Inflammatory macrophage (primary cell): ENCODE results near the gene PDHB.
"Not testable (repeated sequence)": the region's sequence is repeated elsewhere in the genome, so short reads cannot be mapped to it uniquely, and the experiment has no call there.

Experiments
- DNase-seq, 2 donors: peaks; one replicate each; pipeline ENCODE4 v3.0.0-alpha.2; 2020 to 2022
- total RNA-seq, 18 experiments: gene quantifications; one replicate each; lab custom pipeline; 2026; ENCODE audit warnings: mixed read lengths in 6 of 18, inconsistent platforms in 2 of 18; lab: John Stamatoyannopoulos, UW

PDHB gene
- 17.2 to 106 (median 72.3) reads per million in 18 experiments for total RNA-seq

DNA sequence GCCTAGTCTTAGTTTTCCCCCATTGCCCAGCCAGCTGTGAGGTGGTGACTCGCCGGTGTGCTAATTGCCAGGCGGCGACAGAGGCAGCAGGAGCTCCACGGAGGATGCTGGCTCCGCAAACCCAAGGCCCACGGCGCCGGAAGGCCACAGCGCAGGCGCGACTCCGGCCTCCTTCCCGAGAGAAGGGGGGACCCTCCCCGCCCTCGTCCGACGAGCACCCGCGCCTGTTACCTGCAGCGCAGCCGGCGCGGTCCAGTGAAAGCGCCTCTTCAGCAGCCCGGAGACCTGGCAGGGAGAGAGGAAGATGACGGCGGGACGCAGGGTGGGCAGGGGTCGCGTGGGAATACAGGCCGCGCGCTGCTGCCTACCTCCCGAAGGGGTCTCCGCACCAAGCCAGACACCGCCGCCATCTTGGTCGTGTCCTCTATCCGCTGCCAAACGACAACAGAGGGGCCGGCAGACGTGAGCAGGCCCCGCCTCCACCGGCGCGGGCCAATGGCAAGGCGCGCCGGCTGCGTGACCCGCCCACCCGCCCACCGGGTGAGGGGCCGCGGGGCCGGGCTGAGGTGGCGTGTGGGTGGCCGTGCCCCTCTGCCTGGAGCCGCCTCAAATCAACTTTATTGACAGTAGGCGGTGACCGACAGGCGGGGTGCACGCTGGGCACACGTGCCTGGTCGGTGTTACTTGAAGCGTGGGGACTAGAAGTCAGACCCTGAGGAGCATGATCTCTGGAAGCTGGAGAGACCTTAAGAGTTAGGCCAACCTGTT is at the start of gene PDHB:
TSS of gene PDHB (minus strand) at position 433 of the 768 bp plus-strand sequence. CDS start at position 410, 23 bp downstream.
- peak; percentile 87 to 95 for DNase-seq

DNA sequence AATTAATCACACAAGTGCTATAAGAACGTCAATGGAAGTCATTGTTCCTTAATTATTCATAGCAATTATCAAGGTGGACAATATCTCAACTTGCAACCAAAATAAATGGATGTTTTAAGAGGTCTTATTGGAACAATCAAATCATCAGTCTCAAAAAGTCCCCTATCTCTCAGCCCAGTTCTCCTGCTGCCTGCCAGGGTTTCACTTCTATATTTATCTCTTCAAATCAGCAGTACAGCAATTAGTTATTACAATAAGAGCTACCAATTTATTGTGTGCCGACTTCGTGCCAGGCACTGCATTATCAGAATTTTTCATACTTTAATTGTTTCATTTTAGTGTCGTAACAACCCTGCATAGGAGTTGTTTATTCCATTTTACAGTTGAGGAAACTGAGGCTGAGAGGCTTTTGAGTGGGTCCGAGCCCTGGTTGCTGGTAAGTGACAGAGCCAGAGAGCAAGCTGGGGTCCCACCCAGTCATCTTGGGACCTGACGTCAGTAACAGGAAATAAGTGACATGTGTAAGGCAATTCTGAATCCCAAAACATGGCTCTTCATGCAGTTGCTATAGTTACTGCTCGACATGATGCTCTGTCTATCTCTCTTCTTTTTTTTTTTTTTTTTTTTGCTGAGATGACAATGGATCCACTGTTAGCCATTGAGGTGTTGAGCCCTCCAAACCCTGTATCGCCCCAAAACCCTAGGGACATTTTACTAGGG is 49.4 kb upstream of the PDHB start:
- no peak for DNase-seq

DNA sequence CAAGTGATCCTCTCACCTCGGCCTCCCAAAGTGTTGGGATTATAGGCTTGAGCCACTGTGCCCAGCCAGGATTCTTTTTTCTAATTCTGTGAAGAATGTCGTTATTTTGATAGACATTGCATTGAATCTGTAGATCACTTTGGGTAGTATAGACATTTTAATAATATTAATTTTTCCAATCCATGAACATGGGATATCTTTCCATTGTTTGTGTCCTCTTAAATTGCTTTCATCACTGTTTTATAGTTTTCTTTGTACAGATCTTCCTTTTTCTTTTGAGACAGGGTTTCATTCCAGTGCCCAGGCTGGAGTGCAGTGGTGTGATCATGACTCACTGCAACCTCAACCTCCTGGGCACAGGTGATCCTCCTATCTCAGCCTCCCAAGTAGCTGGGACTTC is 46.7 kb upstream of the PDHB start:
- DNase-seq = no peak

DNA sequence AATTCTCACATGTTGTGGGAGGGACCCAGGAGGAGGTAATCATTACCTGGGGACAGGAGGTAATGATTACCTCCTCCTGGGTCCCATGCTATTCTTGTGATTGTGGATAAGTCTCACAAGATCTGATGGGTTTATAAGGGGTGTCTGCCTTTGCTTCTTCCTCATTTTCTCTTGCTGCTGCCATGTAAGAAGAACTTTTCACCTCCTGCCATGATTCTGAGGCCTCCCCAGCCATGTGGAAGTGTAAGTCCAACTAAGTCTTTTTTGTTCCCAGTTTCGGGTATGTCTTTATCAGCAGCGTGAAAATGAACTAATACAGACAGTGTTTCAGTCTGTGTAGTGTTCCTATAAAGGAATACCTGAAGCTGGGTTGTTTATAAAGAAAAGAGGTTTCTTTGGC is 45.1 kb upstream of the PDHB start:
- peak; percentile 54 to 71 for DNase-seq

DNA sequence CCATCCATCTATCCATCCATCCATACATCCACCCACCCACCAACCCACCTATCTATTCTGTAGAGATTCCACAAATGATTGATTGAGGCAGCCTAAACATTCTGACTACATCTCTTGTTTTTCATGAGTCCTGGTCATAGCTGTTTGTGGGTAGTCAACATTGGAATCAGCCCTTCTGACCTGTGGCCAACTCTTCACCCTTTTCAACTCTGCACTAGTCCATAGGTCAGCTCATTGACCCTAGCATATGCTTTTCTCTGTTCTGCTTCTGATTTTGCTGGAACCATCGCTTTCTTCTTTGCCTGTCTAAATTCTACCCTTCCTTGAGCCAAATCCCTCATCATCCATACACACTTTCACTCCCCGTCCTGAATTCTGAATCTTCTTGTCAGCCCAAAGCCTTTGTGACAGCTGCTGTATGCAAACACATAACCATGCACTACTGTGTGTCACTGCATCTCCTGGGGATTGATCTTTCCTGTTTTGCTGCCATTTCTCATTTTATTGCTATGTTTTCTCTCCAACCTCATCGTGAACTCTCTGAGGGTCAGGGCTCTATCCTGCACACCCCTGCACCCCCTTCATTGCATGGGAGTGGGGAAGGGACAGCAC is 41.4 kb upstream of the PDHB start:
- no peak for DNase-seq

DNA sequence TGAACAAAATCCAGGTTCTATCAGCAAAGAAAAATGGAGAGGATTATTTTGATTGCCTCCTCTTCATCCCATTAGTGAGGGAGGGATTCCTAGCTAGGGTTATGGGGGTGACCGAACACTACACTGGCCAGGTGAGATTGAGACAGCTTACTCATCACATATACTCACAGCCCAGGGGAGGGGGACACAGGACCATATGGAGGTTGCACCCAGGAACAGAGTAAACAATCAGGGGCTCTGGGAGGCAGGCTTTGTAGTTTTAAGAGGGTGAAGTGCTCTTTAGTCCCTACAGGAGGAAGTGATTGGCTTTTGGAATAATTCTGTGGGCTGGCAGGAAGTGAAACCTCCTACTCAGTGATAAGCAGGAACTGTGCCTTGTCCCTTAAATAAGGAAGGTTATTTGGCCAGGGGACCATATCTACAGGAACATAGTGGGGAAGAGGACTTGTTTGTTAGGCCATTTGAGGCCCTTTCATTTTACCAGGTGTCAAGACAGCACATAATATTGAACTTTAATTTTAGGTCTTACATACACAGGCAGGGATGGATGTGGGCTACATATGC is 40.8 kb upstream of the PDHB start:
- DNase-seq = peak; percentile 87 to 88

DNA sequence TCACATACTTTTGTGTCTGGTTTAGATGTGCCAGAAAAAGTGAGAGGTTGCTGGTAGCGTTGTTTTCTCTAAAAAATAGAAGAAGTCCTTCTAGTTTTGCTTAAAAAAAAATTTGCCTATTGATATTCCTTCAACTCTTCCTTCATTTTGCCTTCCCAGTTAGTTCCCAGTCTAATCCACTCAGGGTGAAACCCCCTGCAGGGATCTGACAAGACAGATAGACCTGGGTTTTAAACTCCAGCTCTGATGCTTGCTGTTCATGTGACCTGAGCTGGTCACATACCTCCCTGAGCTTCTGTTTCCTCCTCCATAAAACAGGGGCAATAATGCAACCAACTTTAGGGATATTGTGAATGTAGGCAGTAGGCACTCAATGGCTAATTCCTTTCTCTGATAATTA is 39.6 kb upstream of the PDHB start:
- DNase-seq = peak in 1 of 2 donors; percentile 26

DNA sequence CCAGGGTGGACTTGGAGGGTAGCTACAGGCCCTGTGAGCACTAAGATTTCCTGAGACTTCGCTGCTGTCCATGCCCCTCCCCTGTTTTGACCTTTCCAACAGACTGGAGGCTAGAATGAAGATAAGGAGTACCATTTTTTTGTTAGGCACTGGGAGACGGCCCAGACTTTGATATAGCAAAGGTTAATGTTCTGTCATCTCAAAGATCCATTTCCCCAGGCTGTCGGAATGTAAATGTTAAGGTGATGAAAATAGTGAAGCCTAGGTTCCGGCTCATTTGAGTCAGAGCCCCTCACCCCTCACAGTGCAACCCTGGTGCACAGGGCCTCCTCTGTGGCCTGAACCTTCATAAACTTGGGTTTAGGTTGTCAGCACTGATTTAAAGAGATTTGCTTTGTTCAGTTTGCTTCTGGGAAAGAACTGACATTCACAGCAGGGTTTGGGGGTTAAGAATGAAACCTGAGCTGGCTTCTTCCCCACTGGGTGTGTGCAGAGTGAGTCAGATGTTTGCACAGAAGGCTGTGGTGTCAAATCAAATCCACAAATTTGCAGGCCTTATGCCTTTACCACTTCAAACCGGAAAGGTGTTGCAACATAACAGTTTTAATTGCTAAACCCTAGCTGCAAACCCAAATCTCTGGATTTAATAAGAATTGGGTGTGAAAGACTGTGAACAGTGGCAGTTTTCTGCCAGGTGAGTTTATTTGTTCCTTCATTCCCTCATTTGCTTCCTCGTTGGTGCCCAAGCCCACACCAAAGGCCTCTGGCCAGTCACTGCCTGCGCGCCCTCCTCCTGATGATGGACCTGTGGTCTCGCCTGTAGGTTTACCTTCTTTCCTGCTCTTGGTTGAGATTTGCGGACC is 37.6 kb upstream of the PDHB start:
- DNase-seq = peak; percentile 91 to 95

DNA sequence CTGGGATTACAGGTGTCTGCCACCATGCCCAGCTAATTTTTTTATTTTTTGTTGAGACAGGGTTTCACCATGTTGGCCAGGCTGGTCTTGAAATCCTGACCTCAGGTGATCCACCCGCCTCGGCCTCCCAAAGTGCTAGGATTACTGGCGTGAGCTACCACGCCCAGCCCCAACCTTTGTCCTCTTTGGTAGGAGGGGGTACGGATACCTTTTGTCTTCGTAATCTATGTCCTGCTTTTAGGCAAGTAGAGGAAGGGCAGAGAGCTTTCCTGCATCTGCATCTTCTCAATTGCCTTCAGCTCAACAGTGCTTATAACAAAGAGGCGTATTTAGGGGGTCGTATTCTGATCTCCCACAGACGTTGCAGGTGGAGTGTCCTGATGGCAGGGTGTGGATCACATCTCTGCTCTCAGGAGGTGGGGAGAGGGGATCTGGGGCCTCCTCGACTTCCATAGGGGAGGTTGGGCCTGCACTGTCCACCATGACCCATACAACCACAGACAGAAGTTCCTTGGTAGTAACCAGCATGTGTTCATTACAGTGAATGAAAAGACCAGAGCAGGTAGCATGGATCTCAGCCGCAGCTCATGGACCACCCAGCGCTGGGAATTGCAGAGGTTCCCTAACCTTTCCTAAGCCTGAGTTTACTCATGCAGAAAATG is 36.9 kb upstream of the PDHB start:
- no peak for DNase-seq

DNA sequence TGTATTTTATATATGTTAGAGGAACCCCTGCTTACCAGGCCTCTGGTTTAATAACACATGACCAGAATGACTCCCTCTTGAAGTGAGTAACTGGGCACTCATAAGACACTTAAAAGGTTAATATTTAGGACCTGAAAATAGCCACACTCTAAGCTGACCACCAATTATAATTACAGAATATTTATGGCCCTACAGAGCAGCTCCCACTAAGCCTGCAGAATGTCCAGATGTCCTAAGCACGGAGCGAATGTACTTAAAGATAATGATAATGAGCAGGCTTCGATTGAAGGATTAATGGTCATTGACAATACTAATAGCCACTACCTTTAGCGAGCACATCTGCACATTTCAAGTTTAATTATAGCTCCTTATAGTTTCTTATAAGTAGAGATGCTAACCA is 35.5 kb upstream of the PDHB start:
- DNase-seq = no peak

DNA sequence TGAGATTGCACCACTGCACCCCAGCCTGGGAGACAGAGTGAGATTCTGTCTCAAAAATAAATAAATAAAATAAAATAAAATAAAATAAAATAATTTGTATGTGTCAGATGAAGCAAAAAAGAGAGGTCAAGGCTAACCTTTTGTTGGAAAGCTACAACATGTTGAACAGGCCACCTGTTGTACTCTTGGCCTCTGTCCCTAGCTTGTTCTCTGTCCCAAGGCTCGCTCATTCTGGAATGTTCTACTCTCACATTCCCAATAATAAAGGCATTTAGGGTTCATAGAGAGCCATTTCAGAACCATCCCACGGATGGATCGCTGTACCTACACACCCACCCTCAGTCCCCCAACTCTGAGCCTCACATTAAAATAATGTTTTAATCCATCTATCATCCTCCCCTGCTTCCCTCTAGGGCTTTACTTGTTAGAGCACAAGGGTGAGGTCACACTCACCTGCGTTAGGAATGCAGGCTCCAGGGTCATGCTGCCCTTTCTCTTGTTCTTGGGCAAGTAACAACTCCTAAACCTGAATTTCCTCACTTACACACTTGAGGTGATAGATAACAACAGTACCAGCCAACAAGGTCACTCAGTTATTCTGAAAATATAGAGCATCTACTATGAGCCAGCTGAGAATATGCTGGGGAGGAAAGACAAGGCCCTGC is 33.4 kb upstream of the PDHB start:
- DNase-seq = no peak

DNA sequence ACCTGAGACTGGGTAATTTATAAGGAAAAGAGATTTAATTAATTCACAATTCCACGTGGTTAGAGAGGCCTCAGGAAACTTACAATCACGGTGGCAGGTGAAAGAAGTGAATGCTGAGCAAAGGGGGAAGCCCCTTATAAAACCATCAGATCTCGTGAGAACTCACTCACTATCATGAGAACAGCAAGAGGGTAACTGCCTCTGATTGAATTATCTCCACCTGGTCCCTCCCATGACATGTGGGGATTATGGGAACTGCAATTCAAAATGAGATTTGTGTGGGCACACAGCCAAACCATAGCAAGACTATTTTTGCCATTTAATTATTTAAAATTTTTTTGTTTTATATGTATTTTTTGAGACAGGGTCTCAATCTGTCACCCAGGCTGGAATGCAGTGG is 31.2 kb upstream of the PDHB start:
- DNase-seq = no peak

DNA sequence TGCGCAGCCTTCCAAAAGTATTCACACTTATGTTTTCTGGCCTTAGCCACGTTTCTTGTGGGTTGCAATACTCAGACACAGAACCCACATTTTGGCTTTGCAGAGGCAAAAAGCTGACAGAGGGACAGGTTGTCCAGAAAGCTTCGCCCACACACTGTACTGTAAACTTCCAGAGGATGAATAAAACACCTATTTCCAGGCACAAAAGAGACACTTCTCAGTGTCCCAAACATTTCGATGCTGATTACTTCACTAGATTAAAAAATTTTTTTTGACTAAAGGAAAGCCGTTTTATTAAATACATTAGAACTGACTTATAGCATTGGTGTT is 30.3 kb upstream of the PDHB start:
- no peak for DNase-seq

DNA sequence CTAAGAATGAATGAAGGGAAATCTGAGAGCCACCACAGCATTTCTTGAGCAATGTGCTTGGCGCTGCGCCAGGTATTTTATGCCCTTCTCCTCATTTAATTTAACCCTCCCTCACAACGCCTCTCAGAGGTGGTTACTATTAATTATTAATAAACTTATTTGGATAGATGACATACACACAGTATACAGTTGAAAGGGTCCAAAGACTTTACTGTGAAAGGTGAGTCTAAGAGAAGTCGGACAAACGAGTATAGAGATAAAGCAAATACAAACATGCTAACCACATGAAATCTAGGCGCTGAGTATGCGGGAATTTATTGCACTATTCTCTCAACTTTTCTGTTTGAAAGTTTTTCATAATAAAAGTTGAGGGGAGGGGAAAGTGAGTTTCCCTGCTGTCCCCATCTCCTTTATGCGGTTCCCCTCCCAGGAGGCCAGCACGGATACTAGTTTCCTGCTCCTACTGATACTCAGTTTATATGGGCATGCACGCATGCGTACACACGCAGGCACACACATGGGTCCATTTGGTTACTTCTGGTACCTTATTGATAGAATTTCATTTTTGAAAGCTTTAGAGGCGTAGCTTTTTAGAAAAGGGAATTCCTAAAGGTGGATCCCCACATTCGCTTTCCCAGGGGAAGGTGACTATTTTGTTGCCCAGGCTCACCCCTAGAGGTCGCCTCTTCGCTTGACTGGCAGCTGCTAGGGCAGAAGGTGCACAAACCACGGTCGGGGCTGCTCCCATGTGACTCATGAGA is 29.7 kb upstream of the PDHB start:
- peak; percentile 60 to 79 for DNase-seq

DNA sequence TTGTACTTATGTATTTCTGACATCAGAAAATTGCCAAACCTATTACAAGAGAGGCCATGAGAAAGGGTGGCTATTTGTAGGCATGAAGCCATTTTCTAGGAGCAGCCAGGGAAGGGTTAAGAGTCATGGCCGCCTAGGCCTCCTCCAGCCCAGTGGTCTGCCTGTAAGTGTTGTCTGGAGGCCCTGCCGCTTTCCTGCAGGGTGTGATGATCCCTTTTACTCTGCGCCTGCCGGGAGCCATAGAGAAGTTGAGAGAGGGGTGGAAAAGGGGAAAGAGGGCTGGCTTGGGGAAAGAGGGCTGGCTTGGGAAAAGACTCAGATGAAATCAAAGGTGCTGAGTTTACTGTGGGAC is 29.2 kb upstream of the PDHB start:
- DNase-seq = no peak

DNA sequence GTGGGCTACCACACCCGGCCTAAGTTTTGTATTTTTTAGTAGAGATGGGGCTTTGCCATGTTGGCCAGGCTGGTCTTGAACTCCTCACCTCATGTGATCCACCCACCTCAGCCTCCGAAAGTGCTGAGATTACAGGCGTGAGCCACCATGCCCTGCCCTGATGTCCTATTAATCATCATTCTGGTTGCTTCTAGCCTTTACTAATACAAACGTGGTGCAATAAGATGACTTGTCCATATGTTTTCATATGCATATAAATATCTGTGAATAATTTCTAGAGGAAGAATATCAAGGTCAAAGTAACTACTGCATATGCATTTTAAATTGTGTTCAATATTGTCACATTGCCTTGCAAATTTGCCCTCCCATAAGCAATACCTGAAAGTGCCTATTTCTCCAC is 25.5 kb upstream of the PDHB start:
- peak in 1 of 2 donors; percentile 32 for DNase-seq

DNA sequence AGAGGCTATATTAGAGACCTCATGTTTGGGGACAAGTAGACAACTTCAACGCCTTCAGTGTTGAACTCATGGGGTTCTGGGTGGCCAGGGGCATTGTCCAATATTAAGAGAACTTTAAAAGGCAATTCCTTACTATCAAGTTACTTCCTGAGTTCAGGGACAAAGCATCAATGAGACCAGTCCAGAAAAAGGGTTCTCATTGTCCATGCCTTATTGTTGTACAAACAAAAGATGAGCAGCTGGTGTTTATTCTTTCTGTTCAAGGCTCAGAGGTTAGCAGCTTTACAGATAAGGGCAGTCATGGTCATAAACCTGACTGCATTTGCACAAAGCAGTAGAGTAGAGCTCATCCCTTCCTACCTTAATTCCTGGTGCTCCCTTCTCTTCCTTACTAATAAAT is 18.5 kb upstream of the PDHB start:
- no peak for DNase-seq

DNA sequence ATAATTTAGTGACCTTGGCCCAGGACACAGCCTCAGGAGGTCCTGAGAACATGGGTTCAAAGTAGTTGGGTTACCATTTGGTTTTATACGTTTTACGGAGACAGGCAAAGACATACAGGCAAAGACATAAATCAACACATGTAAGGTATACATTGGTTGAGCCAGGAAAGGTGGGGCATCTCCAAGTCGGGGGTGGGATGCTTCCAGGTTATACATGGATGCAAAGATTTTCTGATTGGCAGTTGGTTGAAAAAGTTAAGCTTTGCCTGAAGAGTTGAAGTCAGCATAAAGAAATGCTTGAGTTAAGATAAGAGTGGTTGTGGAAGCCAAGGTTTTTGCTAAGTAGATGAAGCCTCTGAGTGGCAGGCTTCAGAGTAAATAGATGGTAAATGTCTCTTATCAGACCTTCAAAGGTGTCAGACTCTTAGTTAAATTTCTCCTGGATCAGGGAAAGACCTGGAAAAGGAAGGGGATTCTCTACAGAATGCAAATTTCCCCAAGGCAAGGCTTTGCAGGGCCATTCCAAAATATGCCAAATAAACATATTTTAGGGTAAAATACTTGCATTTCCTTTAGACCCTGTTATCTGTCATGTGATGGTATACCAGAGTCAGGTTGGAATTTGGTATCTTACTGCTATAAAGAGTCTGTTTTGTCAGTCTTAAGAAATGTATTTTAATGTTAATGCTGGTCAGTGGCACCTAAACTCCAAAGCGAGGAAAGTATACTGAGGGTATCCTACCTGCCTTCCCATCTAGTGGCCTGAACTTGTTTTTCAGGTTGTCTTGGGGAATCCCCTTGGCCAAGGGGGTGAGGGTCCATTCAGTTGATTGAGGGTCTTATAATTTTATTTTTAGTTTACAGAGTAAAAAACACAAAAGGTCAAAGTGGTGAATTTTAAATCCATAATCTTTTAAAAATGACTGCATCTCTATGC is 8.2 kb upstream of the PDHB start:
- DNase-seq = no peak

DNA sequence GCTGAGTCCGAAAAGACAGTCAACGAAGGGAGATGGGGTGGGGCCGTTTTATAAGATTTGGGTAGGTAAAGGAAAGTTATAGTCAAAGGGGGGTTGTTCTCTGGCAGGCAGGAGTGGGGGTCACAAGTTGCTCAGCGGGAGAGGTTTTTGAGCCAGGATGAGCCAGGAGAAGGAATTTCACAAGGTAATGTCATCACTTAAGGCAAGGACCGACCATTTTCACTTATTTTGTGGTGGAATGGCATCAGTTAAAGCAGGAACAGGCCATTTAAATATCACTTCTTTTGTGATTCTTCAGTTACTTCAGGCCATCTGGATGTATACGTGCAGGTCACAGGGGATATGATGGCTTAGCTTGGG is 7.3 kb upstream of the PDHB start:
- DNase-seq = not testable (repeated sequence)

DNA sequence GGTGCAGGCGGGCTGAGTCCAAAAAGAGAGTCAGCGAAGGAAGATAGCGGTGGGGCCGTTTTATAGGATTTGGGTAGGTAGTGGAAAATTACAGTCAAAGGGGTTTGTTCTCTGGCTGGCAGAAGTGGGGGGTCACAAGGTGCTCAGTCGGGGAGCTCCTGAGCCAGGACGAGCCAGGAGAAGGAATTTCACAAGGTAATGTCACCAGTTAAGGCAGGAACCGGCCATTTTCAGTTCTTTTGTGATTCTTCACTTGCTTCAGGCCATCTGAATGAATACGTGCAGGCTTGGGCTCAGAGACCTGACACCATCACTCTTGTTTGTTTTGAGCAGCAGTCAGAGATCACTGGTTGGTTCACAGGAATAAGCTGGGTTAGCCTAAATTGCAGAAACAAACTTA is 3.6 kb upstream of the PDHB start:
- DNase-seq = not testable (repeated sequence)
